ENCODE measurements around the gene KANK2. TPM values are rescaled to one million over a fixed set of nuclear protein-coding genes. Genes with fewer than 3 reads are reported as not detected.

The KANK2 gene
- total and polyA plus RNA-seq, 2 of the 13 experiments (the other 11 are each of a cell fraction or from before 2014, with no cell fraction given) = 5.7 to 12.9 TPM

DNA sequence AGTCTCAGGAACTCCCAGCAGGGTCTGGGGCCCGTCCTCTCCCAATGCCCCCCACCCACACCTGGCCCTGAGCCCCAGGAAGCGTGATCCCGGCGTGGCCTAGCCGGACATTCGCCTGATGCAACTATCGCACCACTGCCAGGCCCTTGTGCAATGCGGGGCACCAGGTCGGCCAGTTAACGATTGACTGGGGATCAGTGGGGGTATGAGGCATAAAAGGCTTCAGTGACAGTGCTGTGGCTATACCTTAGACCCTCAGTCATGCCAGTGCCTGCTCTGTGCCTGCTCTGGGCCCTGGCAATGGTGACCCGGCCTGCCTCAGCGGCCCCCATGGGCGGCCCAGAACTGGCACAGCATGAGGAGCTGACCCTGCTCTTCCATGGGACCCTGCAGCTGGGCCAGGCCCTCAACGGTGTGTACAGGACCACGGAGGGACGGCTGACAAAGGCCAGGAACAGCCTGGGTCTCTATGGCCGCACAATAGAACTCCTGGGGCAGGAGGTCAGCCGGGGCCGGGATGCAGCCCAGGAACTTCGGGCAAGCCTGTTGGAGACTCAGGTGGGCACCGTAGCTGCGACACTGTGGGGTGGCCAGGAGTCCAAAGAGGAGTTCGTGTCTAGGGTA, 42.1 kb upstream of the KANK2 start, which contains the start of gene ANGPTL8 (continued):
- TF ChIP-seq, protein P1, sequence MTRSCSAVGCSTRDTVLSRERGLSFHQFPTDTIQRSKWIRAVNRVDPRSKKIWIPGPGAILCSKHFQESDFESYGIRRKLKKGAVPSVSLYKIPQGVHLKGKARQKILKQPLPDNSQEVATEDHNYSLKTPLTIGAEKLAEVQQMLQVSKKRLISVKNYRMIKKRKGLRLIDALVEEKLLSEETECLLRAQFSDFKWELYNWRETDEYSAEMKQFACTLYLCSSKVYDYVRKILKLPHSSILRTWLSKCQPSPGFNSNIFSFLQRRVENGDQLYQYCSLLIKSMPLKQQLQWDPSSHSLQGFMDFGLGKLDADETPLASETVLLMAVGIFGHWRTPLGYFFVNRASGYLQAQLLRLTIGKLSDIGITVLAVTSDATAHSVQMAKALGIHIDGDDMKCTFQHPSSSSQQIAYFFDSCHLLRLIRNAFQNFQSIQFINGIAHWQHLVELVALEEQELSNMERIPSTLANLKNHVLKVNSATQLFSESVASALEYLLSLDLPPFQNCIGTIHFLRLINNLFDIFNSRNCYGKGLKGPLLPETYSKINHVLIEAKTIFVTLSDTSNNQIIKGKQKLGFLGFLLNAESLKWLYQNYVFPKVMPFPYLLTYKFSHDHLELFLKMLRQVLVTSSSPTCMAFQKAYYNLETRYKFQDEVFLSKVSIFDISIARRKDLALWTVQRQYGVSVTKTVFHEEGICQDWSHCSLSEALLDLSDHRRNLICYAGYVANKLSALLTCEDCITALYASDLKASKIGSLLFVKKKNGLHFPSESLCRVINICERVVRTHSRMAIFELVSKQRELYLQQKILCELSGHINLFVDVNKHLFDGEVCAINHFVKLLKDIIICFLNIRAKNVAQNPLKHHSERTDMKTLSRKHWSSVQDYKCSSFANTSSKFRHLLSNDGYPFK (CRISPR knock-in tag; IDR thresholded peaks at IDR 0.05; ENCODE audit: borderline replicate concordance) = peak; percentile 71; the same call in 1 of the 2 replicates
- TF ChIP-seq ZNF530 (CRISPR knock-in tag; IDR thresholded peaks at IDR 0.05; ENCODE audit: low read depth) = no peak
- TF ChIP-seq BRD4 (CRISPR knock-in tag; IDR thresholded peaks at IDR 0.05) = peak; percentile 94
- TF ChIP-seq, protein P2, sequence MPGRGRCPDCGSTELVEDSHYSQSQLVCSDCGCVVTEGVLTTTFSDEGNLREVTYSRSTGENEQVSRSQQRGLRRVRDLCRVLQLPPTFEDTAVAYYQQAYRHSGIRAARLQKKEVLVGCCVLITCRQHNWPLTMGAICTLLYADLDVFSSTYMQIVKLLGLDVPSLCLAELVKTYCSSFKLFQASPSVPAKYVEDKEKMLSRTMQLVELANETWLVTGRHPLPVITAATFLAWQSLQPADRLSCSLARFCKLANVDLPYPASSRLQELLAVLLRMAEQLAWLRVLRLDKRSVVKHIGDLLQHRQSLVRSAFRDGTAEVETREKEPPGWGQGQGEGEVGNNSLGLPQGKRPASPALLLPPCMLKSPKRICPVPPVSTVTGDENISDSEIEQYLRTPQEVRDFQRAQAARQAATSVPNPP (CRISPR knock-in tag; IDR thresholded peaks at IDR 0.05) = no peak
- TF ChIP-seq, protein P3, sequence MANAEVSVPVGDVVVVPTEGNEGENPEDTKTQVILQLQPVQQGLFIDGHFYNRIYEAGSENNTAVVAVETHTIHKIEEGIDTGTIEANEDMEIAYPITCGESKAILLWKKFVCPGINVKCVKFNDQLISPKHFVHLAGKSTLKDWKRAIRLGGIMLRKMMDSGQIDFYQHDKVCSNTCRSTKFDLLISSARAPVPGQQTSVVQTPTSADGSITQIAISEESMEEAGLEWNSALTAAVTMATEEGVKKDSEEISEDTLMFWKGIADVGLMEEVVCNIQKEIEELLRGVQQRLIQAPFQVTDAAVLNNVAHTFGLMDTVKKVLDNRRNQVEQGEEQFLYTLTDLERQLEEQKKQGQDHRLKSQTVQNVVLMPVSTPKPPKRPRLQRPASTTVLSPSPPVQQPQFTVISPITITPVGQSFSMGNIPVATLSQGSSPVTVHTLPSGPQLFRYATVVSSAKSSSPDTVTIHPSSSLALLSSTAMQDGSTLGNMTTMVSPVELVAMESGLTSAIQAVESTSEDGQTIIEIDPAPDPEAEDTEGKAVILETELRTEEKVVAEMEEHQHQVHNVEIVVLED (CRISPR knock-in tag; IDR thresholded peaks at IDR 0.05; ENCODE audit: borderline replicate concordance) = peak; percentile 70
- no peak for TF ChIP-seq KAT2B (IDR thresholded peaks at IDR 0.05; ENCODE audit: borderline replicate concordance, low read depth, low read length)
- TF ChIP-seq FOXO1 (CRISPR knock-in tag; IDR thresholded peaks at IDR 0.05) = peak; percentile 89
- TF ChIP-seq RBFOX2 (IDR thresholded peaks at IDR 0.05; ENCODE audit: low read depth, low read length) = peak; percentile 99
- peak; percentile 89 for TF ChIP-seq GABPB1 (CRISPR knock-in tag; IDR thresholded peaks at IDR 0.05)
- no peak for TF ChIP-seq FOXP1 (IDR thresholded peaks at IDR 0.05)
- TF ChIP-seq FOXP1 (CRISPR knock-in tag; IDR thresholded peaks at IDR 0.05) = peak; percentile 74
- peak; percentile 73 for TF ChIP-seq ZNF724P (CRISPR knock-in tag; IDR thresholded peaks at IDR 0.05; ENCODE audit: borderline replicate concordance)
- no peak for TF ChIP-seq ZNF577 (CRISPR knock-in tag; IDR thresholded peaks at IDR 0.05; ENCODE audit: borderline replicate concordance, low read depth)
- no peak for TF ChIP-seq ZNF652 (CRISPR knock-in tag; IDR thresholded peaks at IDR 0.05; ENCODE audit: borderline replicate concordance, low read depth)
- no peak for TF ChIP-seq NFE2L1 (CRISPR knock-in tag; IDR thresholded peaks at IDR 0.05; ENCODE audit: borderline replicate concordance)
- peak; percentile 90 for TF ChIP-seq ZMYM3 (CRISPR knock-in tag; IDR thresholded peaks at IDR 0.05)
- no peak for TF ChIP-seq ZNF720 (CRISPR knock-in tag; IDR thresholded peaks at IDR 0.05)
- peak; percentile 81; the same call in 1 of the 2 replicates for TF ChIP-seq TGIF2 (CRISPR knock-in tag; IDR thresholded peaks at IDR 0.05)
- peak; percentile 95 for TF ChIP-seq DMAP1 (CRISPR knock-in tag; IDR thresholded peaks at IDR 0.05)
- TF ChIP-seq, protein P4, sequence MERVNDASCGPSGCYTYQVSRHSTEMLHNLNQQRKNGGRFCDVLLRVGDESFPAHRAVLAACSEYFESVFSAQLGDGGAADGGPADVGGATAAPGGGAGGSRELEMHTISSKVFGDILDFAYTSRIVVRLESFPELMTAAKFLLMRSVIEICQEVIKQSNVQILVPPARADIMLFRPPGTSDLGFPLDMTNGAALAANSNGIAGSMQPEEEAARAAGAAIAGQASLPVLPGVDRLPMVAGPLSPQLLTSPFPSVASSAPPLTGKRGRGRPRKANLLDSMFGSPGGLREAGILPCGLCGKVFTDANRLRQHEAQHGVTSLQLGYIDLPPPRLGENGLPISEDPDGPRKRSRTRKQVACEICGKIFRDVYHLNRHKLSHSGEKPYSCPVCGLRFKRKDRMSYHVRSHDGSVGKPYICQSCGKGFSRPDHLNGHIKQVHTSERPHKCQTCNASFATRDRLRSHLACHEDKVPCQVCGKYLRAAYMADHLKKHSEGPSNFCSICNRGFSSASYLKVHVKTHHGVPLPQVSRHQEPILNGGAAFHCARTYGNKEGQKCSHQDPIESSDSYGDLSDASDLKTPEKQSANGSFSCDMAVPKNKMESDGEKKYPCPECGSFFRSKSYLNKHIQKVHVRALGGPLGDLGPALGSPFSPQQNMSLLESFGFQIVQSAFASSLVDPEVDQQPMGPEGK (CRISPR knock-in tag; IDR thresholded peaks at IDR 0.05) = peak; percentile 99
- TF ChIP-seq PHF5A (CRISPR knock-in tag; IDR thresholded peaks at IDR 0.05; ENCODE audit: low read depth, unreplicated experiment) = peak; percentile 99
- no peak; the same call in 1 of the 2 replicates for TF ChIP-seq SATB2 (CRISPR knock-in tag; IDR thresholded peaks at IDR 0.05)
- peak; percentile 76; the same call in 1 of the 2 replicates for TF ChIP-seq ZNF33B (CRISPR knock-in tag; IDR thresholded peaks at IDR 0.05)
- no peak; the same call in 1 of the 2 replicates for TF ChIP-seq CHD4 (IDR thresholded peaks at IDR 0.05; ENCODE audit: borderline replicate concordance, low read length)
- peak; percentile 75 for TF ChIP-seq GATAD1 (CRISPR knock-in tag; IDR thresholded peaks at IDR 0.05)

Data from HepG2 (cell line).